Activated T-helper 1 cell treated with anti-CD3 and anti-CD28 coated beads, Interleukin-2, amount 50 U/mL, for 16 hours (primary cell): ENCODE data around the gene DHX9.
"Not testable (repeated sequence)": the region's sequence is repeated elsewhere in the genome, so short reads cannot be mapped to it uniquely, and the experiment has no call there.

Source experiments
- DNase-seq, 2 donors: peaks; one replicate each; pipeline ENCODE4 v3.0.0-alpha.2; 2020; ENCODE audit warnings: low read depth in 1 of 2, low spot score in 1 of 2

Gene DHX9

DNA sequence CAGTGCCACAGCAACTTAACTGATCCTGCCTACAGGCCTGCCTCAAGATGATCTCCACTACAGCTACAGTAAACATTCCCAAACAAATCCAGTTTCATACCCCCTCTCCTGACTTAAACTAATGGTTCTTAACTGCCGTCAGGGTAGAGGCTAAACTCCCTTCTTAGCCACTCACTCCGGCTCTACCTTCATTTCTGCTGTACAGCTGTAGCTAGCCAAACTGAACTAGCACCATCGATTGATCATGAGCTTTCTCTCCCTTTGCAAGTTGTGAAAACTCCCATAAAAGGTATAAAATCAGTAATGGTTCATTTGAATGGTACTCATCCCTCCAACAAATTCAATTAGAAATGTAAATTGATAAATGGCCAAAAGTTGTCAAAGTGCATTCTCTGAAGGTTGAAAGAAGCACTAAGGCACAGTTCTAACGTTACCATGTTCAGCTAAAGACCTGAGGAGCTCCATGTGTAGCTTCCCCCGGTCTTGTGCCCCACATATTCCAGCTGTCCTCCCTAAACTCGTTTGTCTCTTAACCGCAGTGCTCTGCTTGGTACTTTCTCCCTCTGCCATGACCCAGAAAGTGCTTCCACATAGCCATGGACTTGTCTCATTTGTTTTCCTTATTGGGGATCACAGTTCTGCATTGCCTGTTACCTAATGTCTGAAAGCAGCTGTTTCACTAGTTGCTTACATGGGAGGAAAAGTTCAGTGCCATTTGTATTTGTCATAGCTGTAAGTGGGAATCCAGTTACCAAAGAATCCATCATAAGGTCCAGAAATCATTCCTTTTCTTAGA is 49.8 kb downstream of the DHX9 start:
- DNase-seq = no peak

DNA sequence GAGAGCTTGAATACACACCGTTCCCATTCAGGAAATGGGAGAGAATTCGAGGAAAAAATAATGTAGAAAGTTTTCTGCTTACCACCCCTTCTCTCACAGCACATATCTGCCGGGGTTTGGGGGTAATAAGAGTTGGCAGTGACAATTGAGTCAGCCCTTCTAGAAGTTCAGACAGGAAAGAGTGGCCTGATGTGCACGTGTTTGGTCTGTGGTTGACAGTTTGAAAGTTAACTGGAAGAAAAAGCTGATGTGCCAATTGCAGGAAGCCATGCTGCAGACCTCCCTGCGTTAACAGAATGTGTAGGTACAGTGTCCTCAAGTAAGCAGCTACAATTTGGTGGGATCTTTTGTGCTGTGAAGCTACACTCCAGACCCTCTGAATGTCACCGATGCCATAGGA is 50.9 kb downstream of the DHX9 start:
- no peak for DNase-seq

GRCh38 chr1:182890927-182891610 is 51.9 kb downstream of the DHX9 start:
- no peak for DNase-seq

DNA sequence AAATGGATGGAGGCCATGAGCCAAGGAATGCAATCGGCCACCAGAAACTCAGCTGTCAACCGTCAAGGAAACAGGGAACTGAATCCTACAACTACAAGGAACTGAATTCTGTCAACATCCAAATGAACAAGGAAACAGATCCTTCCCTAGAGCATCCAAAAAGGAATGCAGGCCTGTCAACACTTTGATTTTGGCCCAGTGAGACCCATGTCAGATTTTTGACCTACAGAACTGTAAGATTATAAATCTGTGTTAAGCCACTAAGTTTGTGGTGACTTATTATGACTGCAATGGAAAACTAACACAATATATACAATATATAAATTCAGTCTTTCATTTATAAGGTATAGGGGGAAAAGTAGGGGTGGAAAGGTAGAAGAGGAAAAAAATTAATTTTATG is 58.5 kb downstream of the DHX9 start:
- DNase-seq = no peak

GRCh38 chr1:182901946-182902345 is 62.8 kb downstream of the DHX9 start:
- DNase-seq = not testable (repeated sequence)

DNA sequence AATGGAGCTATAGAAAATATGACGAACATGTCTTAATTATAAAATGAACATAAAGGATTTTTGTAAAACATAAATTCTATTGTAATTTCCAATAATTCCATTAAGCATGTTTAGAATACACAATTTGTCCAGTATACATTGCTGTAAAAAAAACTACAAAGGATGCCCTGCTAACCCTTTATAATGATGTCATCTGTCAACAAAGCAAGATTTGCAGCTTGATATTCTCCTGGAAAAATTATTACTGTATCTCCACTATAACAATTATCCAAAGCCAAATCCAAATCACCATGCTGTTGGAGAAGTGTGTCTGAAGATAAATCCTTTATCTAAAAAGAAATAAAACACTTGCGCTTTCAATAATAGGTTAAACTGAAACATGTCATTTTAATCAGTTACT is 66.2 kb downstream of the DHX9 start:
- DNase-seq = no peak

DNA sequence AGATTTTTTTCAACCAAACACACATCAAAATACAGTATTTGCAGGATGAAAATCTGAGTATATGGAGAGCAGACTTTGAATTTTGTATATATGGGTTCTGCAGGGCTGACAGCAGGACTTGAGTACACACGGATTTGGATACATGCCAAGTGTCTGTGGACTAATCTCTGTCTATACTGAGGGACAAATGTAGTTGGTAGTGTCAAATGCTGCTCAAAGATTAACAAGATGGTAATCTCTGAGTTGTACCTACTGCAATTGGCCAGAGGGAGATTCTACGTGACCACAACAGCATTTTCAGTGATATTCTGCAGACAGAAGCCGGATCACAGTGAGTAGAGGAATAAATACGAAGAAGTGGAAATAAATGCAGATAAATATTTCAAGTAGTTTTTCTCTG is 70.4 kb downstream of the DHX9 start:
- no peak for DNase-seq

DNA sequence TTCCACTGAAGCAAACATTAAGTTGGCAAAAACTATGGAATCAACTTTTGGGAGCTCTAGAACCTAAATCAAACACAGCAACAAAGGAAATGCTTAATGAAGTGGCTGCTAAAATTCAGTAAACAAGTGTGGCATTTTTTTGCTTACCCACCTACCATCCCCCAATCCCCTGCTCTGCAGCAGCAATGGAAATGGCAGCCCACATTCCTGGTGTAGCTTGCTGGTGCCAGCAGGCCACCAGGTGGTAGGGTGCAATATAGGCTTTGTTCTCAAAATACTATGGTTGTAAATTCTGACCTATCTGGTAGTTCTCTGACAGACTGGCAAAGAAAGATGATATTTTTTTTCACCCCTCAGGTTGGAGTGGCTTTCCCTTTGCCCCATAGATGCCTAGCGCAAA is 71.0 kb downstream of the DHX9 start:
- DNase-seq = no peak

DNA sequence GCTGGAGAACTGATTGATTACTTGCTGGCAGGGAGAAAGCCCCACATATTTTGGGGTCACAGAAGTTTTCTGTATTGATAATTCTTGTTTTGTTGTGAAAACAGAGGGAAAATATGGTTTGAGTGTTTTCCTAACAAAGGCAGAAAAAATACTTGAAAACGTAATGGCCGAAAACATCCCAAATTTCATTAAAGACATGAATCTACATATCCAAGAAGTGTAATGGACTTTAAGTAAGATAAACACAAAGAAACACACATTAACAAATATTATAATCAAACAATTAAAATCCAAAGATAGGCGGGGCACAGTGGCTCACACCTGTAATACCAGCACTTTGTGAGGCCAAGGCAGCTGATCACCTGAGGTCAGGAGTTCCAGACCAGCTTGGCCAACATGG is 74.3 kb downstream of the DHX9 start:
- no peak for DNase-seq

DNA sequence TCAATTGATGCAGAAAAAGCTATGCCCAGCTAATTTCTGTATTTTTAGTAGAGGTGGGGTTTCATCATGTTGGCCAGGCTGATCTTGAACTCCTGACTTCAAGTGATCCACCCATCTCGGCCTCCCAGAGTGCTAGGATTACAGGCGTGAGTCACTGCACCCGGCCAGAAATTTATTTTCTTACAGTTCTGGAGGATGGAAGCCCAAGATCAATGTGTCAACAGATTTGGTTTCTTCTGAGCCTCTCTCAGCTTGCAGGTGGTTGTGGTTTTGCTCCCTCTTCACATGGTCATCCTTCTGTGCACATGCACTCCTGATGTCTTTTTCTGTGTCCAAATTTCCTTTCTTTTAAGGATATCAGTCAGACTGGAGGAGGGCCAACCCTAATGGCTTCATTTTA is 78.2 kb downstream of the DHX9 start:
- DNase-seq = no peak

DNA sequence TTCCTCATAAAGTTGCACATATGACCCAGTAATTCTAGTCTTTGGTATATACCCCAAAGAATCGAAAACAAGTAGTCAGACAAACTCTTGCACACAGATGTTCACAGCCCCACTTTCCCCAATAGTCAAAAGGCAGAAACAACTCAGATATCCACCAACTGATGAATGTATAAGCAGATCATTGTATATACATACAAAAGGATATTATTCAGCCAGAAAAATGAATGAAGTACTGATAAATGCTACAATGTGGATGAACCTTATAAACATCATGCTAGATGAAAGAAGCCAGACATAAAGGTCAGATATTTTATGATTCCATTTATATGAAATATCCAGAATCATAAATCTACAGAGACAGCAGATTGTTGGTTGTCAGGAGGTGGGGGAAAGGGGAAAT is 86.5 kb downstream of the DHX9 start:
- DNase-seq = no peak

GRCh38 chr1:182927693-182928433 is 88.7 kb downstream of the DHX9 start:
- DNase-seq = no peak

GRCh38 chr1:182930985-182931384 is 91.8 kb downstream of the DHX9 start:
- DNase-seq = no peak

GRCh38 chr1:182935716-182936115 is 96.6 kb downstream of the DHX9 start:
- DNase-seq = no peak
